Cardiac atrium fibroblast (primary cell): Measurements from ENCODE around the gene ERCC3. TPM values are rescaled to one million over a fixed set of nuclear protein-coding genes. Genes with fewer than 3 reads are reported as not detected.

Source experiments
- total RNA-seq: library from RNA; depleted of rRNA; stranded (reverse); fragments of >200 nt; gene quantifications from 2 replicates; pipeline ENCODE4 v1.2.3, GENCODE V29; 2015

The ERCC3 gene
- total RNA-seq, result 17.1 and 18.8 TPM in 2 replicates

GRCh38 chr2:127293748-127294562, at the start of gene ERCC3:
TSS of gene ERCC3 (minus strand) at chr2:127294144. CDS start at chr2:127294081, 63 bp downstream.

GRCh38 chr2:127220102-127220767, 73.7 kb downstream of the ERCC3 start, which contains the start of gene CYP27C1:
TSS of gene CYP27C1 (minus strand) at chr2:127220299. CDS start at chr2:127220270, 29 bp downstream.

Other genes starting within 250 kb of the ERCC3 start
- gene BIN1, start 187.0 kb downstream of the ERCC3 start, total RNA-seq, result 38.7 and 39.7 TPM in 2 replicates
- 0.36 TPM in 1 of 2 replicates, not detected in the other for gene CYP27C1, start 73.8 kb downstream of the ERCC3 start, total RNA-seq
- 14.1 and 38.4 TPM in 2 replicates for gene MAP3K2, start 93.8 kb upstream of the ERCC3 start, total RNA-seq
- not detected in 2 replicates for gene PROC, start 124.3 kb upstream of the ERCC3 start, total RNA-seq
- 19.6 and 20.9 TPM in 2 replicates for gene IWS1, start 232.3 kb upstream of the ERCC3 start, total RNA-seq
- gene MYO7B, start 241.5 kb upstream of the ERCC3 start, total RNA-seq, result 0.18 TPM in 1 of 2 replicates, not detected in the other